T-helper 17 cell (primary cell): Measurements from ENCODE around the gene TBX19. TPM values are rescaled to one million over a fixed set of nuclear protein-coding genes. Genes with fewer than 3 reads are reported as not detected.

Experiments
- ATAC-seq: fragments of 150-1000 bp; cut with Tn5 transposase; 2 replicates; pipeline ENCODE4 v1.10.0; 2021; ENCODE audit warnings: mild to moderate bottlenecking, moderate library complexity
- DNase-seq, 3 donors: peaks; one replicate each; pipeline versions ENCODE4 v3.0.0 to v3.0.0-alpha.2; 2020 to 2021
- H3K9me3 ChIP-seq: one replicate; pipeline ENCODE4 v1.7.0; 2013; ENCODE audit warnings: low read length, mild to moderate bottlenecking; ENCODE audit not compliant: control insufficient read depth, poor library complexity, severe bottlenecking
- H3K27ac Mint-ChIP-seq: one replicate; pipeline ENCODE4 v1.8.0; 2022; ENCODE audit warnings: mild to moderate bottlenecking, moderate library complexity, mixed read lengths
- H3K27me3 Mint-ChIP-seq: one replicate; pipeline ENCODE4 v1.8.0; 2022; ENCODE audit warnings: mixed read lengths
- H3K36me3 Mint-ChIP-seq: one replicate; pipeline ENCODE4 v1.8.0; 2022; ENCODE audit warnings: low read depth, mixed read lengths
- H3K4me1 Mint-ChIP-seq: one replicate; pipeline ENCODE4 v1.8.0; 2022; ENCODE audit warnings: mild to moderate bottlenecking, mixed read lengths
- H3K4me3 Mint-ChIP-seq: one replicate; pipeline ENCODE4 v1.8.0; 2022; ENCODE audit warnings: mild to moderate bottlenecking, moderate library complexity, mixed read lengths
- total RNA-seq, 4 donors: library from RNA in 2 of 4; stranded (reverse) in 2 of 4; gene quantifications; one replicate each; pipeline ENCODE4 v1.2.3 and lab custom pipeline; 2022 to 2026

The TBX19 gene
- total RNA-seq, 2 donors from 2014 or later: 2.7 TPM

DNA sequence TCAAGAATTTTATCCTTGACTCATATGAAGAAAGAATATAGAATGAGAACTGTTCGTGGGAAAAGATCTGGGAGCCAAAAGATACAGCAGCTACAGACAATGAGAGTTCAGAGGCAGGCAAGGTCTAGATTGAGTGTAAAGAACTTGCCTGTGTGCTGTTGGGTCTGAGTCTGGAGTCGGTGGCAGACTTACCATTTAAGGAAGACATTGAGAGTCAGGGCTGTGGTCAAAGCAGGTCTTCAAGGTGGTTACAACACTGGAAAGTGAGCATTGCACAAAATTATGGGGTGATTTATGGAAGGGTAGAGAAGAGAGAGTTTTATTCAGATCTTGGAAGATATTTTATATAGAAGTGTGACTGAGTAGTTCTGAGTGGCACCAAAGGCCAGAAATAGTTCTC, 80.6 kb downstream of the TBX19 start:
- no peaks in the 10 kb centered on the region for H3K36me3 Mint-ChIP-seq
- H3K9me3 ChIP-seq: no peaks in the 10 kb centered on the region
- H3K4me3 Mint-ChIP-seq: no peak overlapping the region
- peaks cover 28% of the 10 kb centered on the region for H3K4me1 Mint-ChIP-seq
- peak overlapping the region; percentile 60 for H3K27ac Mint-ChIP-seq
- no peak for ATAC-seq
- no peaks in the 10 kb centered on the region for H3K27me3 Mint-ChIP-seq
- DNase-seq: no peak

DNA sequence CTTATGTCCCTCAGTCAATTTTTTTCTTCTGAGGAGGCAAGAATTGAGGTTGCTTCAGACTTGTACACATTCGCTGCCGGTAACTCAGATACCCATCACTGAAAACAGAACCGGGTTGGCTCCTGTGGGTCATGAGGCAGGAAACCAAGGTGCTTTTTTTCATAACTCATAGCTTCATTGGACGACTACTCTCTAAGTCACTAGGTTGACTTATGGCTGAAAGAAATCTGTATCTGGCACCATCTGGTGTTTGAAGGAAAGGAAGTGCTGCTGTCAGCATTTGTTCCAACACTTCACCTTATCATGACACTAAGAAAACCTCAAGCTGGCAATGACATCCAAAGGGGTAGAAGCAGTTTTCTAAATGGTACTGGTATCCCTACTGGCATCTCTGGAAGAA, 82.3 kb downstream of the TBX19 start:
- Mint-ChIP-seq H3K27me3 (no peaks in the 10 kb centered on the region), H3K27ac (peak overlapping the region; percentile 60), H3K4me1 (peaks cover 28% of the 10 kb centered on the region), H3K36me3 (peaks cover 3% of the 10 kb centered on the region), H3K4me3 (peak overlapping the region; percentile 77)
- ATAC-seq (peak; percentile 98), DNase-seq (peak in 2 of 3 donors; percentile 11 to 36)
- H3K9me3 ChIP-seq: no peaks in the 10 kb centered on the region

Other genes starting within 250 kb of the TBX19 start
- under 1 TPM; 0.02 to 0.13 TPM for gene GPR161, start 143.9 kb upstream of the TBX19 start, total RNA-seq
- 10 to 100 TPM; 17.5 to 22.6 TPM for gene TIPRL, start 101.9 kb upstream of the TBX19 start, total RNA-seq
- 10 to 100 TPM; 62.9 to 63.9 TPM for gene SFT2D2, start 54.9 kb upstream of the TBX19 start, total RNA-seq